HEK293 (cell line): ENCODE measurements around the gene NAALADL2.

Experiments used
- CTCF ChIA-PET: fragments of 350-600 bp; formaldehyde crosslinking; extraction: SDS; loops from one replicate; lab custom pipeline; 2021; ENCODE audit warnings: antibody characterized with exemption; lab: Yijun Ruan, JAX
- POLR2A ChIA-PET: fragments of 300-600 bp; formaldehyde crosslinking; extraction: SDS; loops from one replicate; lab custom pipeline; 2020; ENCODE audit warnings: antibody characterized with exemption, inconsistent platforms; lab: Yijun Ruan, JAX
- H3K27ac ChIP-seq: fragments of 200-500 bp; sonication (Bioruptor generic); 2 replicates; pipeline ENCODE4 v1.5.1; 2014; ENCODE audit warnings: low read depth, low read length, control low read depth, inconsistent platforms; ENCODE audit errors: extremely low read depth
- H3K36me3 ChIP-seq, 2 experiments: fragments of 200-500 bp in 1 of 2; sonication (Bioruptor generic) in 1 of 2; 1 replicate in 1 of 2; 2 replicates in 1 of 2; pipeline ENCODE4 v1.5.1; 2014 to 2017; ENCODE audit warnings: inconsistent platforms in 2 of 2, low read length in 2 of 2; ENCODE audit not compliant: control insufficient read depth in 2 of 2, insufficient read depth in 1 of 2
- H3K4me1 ChIP-seq: fragments of 200-500 bp; sonication (Bioruptor generic); 2 replicates; pipeline ENCODE4 v1.5.1; 2014; ENCODE audit warnings: mild to moderate bottlenecking, low read length, inconsistent platforms; ENCODE audit not compliant: control insufficient read depth, insufficient read depth
- H3K4me3 ChIP-seq: 2 replicates; pipeline ENCODE4 v1.5.1; 2011; ENCODE audit warnings: low read depth, mild to moderate bottlenecking, control low read depth, low read length, moderate library complexity
- H3K9me3 ChIP-seq: fragments of 200-500 bp; sonication (Bioruptor generic); 2 replicates; pipeline ENCODE4 v1.5.1; 2014; ENCODE audit warnings: low read depth, low read length, inconsistent platforms; ENCODE audit not compliant: control insufficient read depth, insufficient read depth
- FEZF1 ChIP-seq: fragments of 450-650 bp; formaldehyde crosslinking; IDR thresholded peaks from 2 replicates; pipeline ENCODE4 v1.5.1; 2016; ENCODE audit warnings: missing biosample characterization, missing genetic modification characterization
- KLF10 ChIP-seq: fragments of 450-650 bp; IDR thresholded peaks from 2 replicates; pipeline ENCODE4 v1.5.1; 2018; ENCODE audit warnings: missing biosample characterization, mild to moderate bottlenecking, missing genetic modification characterization
- KLF17 ChIP-seq: fragments of 450-650 bp; formaldehyde crosslinking; IDR thresholded peaks from 2 replicates; pipeline ENCODE4 v1.5.1; 2016; ENCODE audit warnings: missing biosample characterization, missing genetic modification characterization
- KLF9 ChIP-seq: fragments of 450-650 bp; formaldehyde crosslinking; IDR thresholded peaks from 2 replicates; pipeline ENCODE4 v1.5.1; 2016; ENCODE audit warnings: missing biosample characterization, missing genetic modification characterization, low read depth
- OVOL3 ChIP-seq: fragments of 450-650 bp; formaldehyde crosslinking; IDR thresholded peaks from 2 replicates; pipeline ENCODE4 v1.5.1; 2016; ENCODE audit warnings: missing biosample characterization, missing genetic modification characterization
- SCRT1 ChIP-seq: fragments of 450-650 bp; formaldehyde crosslinking; IDR thresholded peaks from 2 replicates; pipeline ENCODE4 v1.5.1; 2016; ENCODE audit warnings: missing biosample characterization, missing genetic modification characterization, borderline replicate concordance
- ZBTB17 ChIP-seq: fragments of 450-650 bp; formaldehyde crosslinking; IDR thresholded peaks from 2 replicates; pipeline ENCODE4 v1.5.1; 2016; ENCODE audit warnings: missing biosample characterization, missing genetic modification characterization
- ZBTB48 ChIP-seq: fragments of 450-650 bp; formaldehyde crosslinking; IDR thresholded peaks from 2 replicates; pipeline ENCODE4 v1.5.1; 2016; ENCODE audit warnings: missing biosample characterization, missing genetic modification characterization
- ZEB2 ChIP-seq: fragments of 450-650 bp; formaldehyde crosslinking; IDR thresholded peaks from 2 replicates; pipeline ENCODE4 v1.5.1; 2016; ENCODE audit warnings: missing biosample characterization, missing genetic modification characterization
- ZFP41 ChIP-seq: fragments of 450-650 bp; formaldehyde crosslinking; IDR thresholded peaks from 2 replicates; pipeline ENCODE4 v1.5.1; 2016; ENCODE audit warnings: missing biosample characterization, missing genetic modification characterization, borderline replicate concordance
- ZNF10 ChIP-seq: fragments of 450-650 bp; formaldehyde crosslinking; IDR thresholded peaks from 2 replicates; pipeline ENCODE4 v1.5.1; 2017; ENCODE audit warnings: missing biosample characterization, missing genetic modification characterization
- ZNF121 ChIP-seq: fragments of 450-650 bp; formaldehyde crosslinking; IDR thresholded peaks from 2 replicates; pipeline ENCODE4 v1.5.1; 2016; ENCODE audit warnings: missing biosample characterization, missing genetic modification characterization
- ZNF132 ChIP-seq: fragments of 450-650 bp; formaldehyde crosslinking; IDR thresholded peaks from 2 replicates; pipeline ENCODE4 v1.5.1; 2017; ENCODE audit warnings: missing biosample characterization, missing genetic modification characterization, borderline replicate concordance
- ZNF214 ChIP-seq: fragments of 450-650 bp; formaldehyde crosslinking; IDR thresholded peaks from 2 replicates; pipeline ENCODE4 v1.5.1; 2017; ENCODE audit warnings: missing biosample characterization, mild to moderate bottlenecking, missing genetic modification characterization, borderline replicate concordance
- ZNF221 ChIP-seq: fragments of 450-650 bp; formaldehyde crosslinking; IDR thresholded peaks from 2 replicates; pipeline ENCODE4 v1.5.1; 2017; ENCODE audit warnings: missing biosample characterization, missing genetic modification characterization, borderline replicate concordance
- ZNF239 ChIP-seq: fragments of 450-650 bp; formaldehyde crosslinking; IDR thresholded peaks from 2 replicates; pipeline ENCODE4 v1.5.1; 2016; ENCODE audit warnings: missing biosample characterization, missing genetic modification characterization
- ZNF266 ChIP-seq: fragments of 450-650 bp; formaldehyde crosslinking; IDR thresholded peaks from 2 replicates; pipeline ENCODE4 v1.5.1; 2016; ENCODE audit warnings: missing biosample characterization, missing genetic modification characterization, low read depth
- ZNF311 ChIP-seq: fragments of 450-650 bp; formaldehyde crosslinking; IDR thresholded peaks from 2 replicates; pipeline ENCODE4 v1.5.1; 2017; ENCODE audit warnings: missing biosample characterization, missing genetic modification characterization, borderline replicate concordance
- ZNF324 ChIP-seq: fragments of 450-650 bp; formaldehyde crosslinking; IDR thresholded peaks from 2 replicates; pipeline ENCODE4 v1.5.1; 2016; ENCODE audit warnings: missing biosample characterization, missing genetic modification characterization
- ZNF366 ChIP-seq: fragments of 450-650 bp; formaldehyde crosslinking; conservative IDR thresholded peaks from 2 replicates; pipeline ENCODE4 v1.5.1; 2016; ENCODE audit warnings: missing biosample characterization, missing genetic modification characterization
- ZNF37A ChIP-seq: fragments of 450-650 bp; IDR thresholded peaks from 2 replicates; pipeline ENCODE4 v1.5.1; 2018; ENCODE audit warnings: missing biosample characterization, missing genetic modification characterization
- ZNF473 ChIP-seq: fragments of 450-650 bp; formaldehyde crosslinking; IDR thresholded peaks from 2 replicates; pipeline ENCODE4 v1.5.1; 2017; ENCODE audit warnings: missing biosample characterization, missing genetic modification characterization
- ZNF561 ChIP-seq: fragments of 450-650 bp; IDR thresholded peaks from 2 replicates; pipeline ENCODE4 v1.5.1; 2018; ENCODE audit warnings: missing biosample characterization, missing genetic modification characterization, borderline replicate concordance
- ZNF571 ChIP-seq: fragments of 450-650 bp; formaldehyde crosslinking; IDR thresholded peaks from 2 replicates; pipeline ENCODE4 v1.5.0; 2017; ENCODE audit warnings: missing biosample characterization, missing genetic modification characterization
- ZNF600 ChIP-seq: fragments of 450-650 bp; formaldehyde crosslinking; IDR thresholded peaks from 2 replicates; pipeline ENCODE4 v1.5.1; 2016; ENCODE audit warnings: missing biosample characterization, missing genetic modification characterization
- ZNF610 ChIP-seq: fragments of 450-650 bp; formaldehyde crosslinking; IDR thresholded peaks from 2 replicates; pipeline ENCODE4 v1.5.1; 2016; ENCODE audit warnings: missing biosample characterization, missing genetic modification characterization, borderline replicate concordance
- ZNF623 ChIP-seq: fragments of 450-650 bp; formaldehyde crosslinking; IDR thresholded peaks from 2 replicates; pipeline ENCODE4 v1.5.1; 2016; ENCODE audit warnings: missing biosample characterization, missing genetic modification characterization
- ZNF629 ChIP-seq: fragments of 450-650 bp; formaldehyde crosslinking; IDR thresholded peaks from 2 replicates; pipeline ENCODE4 v1.5.1; 2017; ENCODE audit warnings: missing biosample characterization, missing genetic modification characterization
- ZNF701 ChIP-seq: fragments of 450-650 bp; formaldehyde crosslinking; IDR thresholded peaks from 2 replicates; pipeline ENCODE4 v1.5.1; 2016; ENCODE audit warnings: missing biosample characterization, missing genetic modification characterization
- ZNF747 ChIP-seq: fragments of 450-650 bp; formaldehyde crosslinking; IDR thresholded peaks from 2 replicates; pipeline ENCODE4 v1.5.1; 2016; ENCODE audit warnings: missing biosample characterization, missing genetic modification characterization
- ZNF837 ChIP-seq: fragments of 450-650 bp; formaldehyde crosslinking; IDR thresholded peaks from 2 replicates; pipeline ENCODE4 v1.5.1; 2016; ENCODE audit warnings: missing biosample characterization, missing genetic modification characterization
- TF ChIP-seq, protein P1 (sequence below): fragments of 450-650 bp; formaldehyde crosslinking; IDR thresholded peaks from 2 replicates; pipeline ENCODE4 v1.5.1; 2016; ENCODE audit warnings: missing biosample characterization, missing genetic modification characterization

NAALADL2 gene

DNA sequence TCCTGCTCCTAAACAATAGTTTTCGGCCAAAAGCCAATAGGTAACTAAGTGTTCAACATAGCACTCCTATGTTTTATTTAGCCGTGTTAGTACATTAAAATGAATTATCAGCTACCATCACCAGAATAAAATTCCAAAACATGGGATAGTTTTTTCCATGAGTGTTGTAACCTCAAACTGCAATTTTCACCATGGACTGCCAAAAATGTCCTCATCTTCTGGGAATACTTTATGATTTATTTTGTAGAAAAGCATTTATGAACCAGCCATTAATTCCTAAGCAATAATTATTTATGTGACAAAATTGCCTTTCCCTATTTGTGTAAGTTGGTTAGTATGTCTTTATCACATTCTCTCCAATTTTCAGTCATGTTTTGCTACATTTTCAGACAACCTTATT is 438.1 kb downstream of the NAALADL2 start:
- Histone ChIP-seq H3K9me3 (no peaks in the 10 kb centered on the region), H3K4me3 (no peak overlapping the region), H3K27ac (no peak overlapping the region), H3K4me1 (no peaks in the 10 kb centered on the region), H3K36me3 (no peaks in the 10 kb centered on the region)
- TF ChIP-seq ZNF10 (tag by site-specific recombination) = no peak
- no peak for TF ChIP-seq OVOL3
- no peak for TF ChIP-seq ZNF221
- no peak for TF ChIP-seq ZFP41 (tag by site-specific recombination)
- ChIA-PET POLR2A (no interaction called here), CTCF (no interaction called here)

GRCh38 chr3:175301741-175302140 is 442.6 kb downstream of the NAALADL2 start:
- ChIA-PET CTCF (no interaction called here), POLR2A (no interaction called here)
- Histone ChIP-seq H3K4me1 (no peaks in the 10 kb centered on the region), H3K9me3 (no peaks in the 10 kb centered on the region), H3K36me3 (no peaks in the 10 kb centered on the region), H3K4me3 (no peak overlapping the region), H3K27ac (no peak overlapping the region)
- no peak for TF ChIP-seq ZNF132 (tag by site-specific recombination)
- no peak for TF ChIP-seq SCRT1 (tag by site-specific recombination)
- TF ChIP-seq ZNF266 (tag by site-specific recombination) = no peak
- TF ChIP-seq KLF10 (tag by site-specific recombination) = no peak

- Histone ChIP-seq H3K36me3 (no peaks in the 10 kb centered on the region), H3K27ac (no peak overlapping the region), H3K4me1 (no peaks in the 10 kb centered on the region), H3K4me3 (no peak overlapping the region), H3K9me3 (no peaks in the 10 kb centered on the region)
- ChIA-PET CTCF (no interaction called here), POLR2A (no interaction called here)
- TF ChIP-seq ZNF701 (tag by site-specific recombination) (no peak), ZNF121 (tag by site-specific recombination) (no peak), ZNF366 (no peak), ZNF747 (no peak), ZNF561 (tag by site-specific recombination) (no peak), ZNF600 (tag by site-specific recombination) (no peak), ZNF623 (tag by site-specific recombination) (no peak), ZNF214 (no peak), KLF17 (tag by site-specific recombination) (no peak), ZEB2 (no peak)
Measured at GRCh38 chr3:175304404-175304803, 445.3 kb downstream of the NAALADL2 start.

DNA sequence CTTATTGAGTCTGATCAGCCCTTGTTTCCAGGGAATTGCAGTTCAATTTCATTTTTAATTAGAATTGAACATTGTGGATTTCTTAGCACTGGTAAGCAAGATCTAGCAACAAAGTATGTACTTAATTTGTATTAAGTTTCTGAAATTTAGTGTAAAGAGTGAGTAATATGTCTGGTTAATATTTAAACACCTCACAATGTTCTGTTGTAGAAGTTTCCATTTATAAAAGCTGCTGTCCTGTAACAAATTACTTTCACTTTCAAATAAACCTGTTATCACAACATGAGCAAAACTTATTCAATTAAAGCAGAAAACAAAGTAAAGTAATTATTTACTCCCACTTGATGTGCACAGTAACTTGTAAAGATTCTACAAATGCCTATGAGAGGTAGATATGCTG is 448.5 kb downstream of the NAALADL2 start:
- H3K4me1 ChIP-seq = no peaks in the 10 kb centered on the region
- H3K36me3 ChIP-seq = no peaks in the 10 kb centered on the region
- CTCF ChIA-PET = no interaction called here
- no peaks in the 10 kb centered on the region for H3K9me3 ChIP-seq
- no peak overlapping the region for H3K4me3 ChIP-seq
- POLR2A ChIA-PET = no interaction called here
- no peak overlapping the region for H3K27ac ChIP-seq
- TF ChIP-seq ZEB2 = no peak
- TF ChIP-seq ZNF571 (tag by site-specific recombination) = no peak
- no peak for TF ChIP-seq ZNF837 (tag by site-specific recombination)
- no peak for TF ChIP-seq ZNF629 (tag by site-specific recombination)
- TF ChIP-seq SCRT1 (tag by site-specific recombination) = no peak
- TF ChIP-seq KLF9 (tag by site-specific recombination) = no peak
- no peak for TF ChIP-seq ZBTB48 (tag by site-specific recombination)
- TF ChIP-seq ZNF610 (tag by site-specific recombination) = no peak
- TF ChIP-seq ZNF37A (tag by site-specific recombination) = no peak
- no peak for TF ChIP-seq ZBTB17 (tag by site-specific recombination)
- TF ChIP-seq, protein P1, sequence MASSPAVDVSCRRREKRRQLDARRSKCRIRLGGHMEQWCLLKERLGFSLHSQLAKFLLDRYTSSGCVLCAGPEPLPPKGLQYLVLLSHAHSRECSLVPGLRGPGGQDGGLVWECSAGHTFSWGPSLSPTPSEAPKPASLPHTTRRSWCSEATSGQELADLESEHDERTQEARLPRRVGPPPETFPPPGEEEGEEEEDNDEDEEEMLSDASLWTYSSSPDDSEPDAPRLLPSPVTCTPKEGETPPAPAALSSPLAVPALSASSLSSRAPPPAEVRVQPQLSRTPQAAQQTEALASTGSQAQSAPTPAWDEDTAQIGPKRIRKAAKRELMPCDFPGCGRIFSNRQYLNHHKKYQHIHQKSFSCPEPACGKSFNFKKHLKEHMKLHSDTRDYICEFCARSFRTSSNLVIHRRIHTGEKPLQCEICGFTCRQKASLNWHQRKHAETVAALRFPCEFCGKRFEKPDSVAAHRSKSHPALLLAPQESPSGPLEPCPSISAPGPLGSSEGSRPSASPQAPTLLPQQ (tag by site-specific recombination) = no peak
- no peak for TF ChIP-seq ZNF311 (tag by site-specific recombination)
- no peak for TF ChIP-seq ZNF473 (tag by site-specific recombination)
- no peak for TF ChIP-seq FEZF1
- no peak for TF ChIP-seq ZNF239 (tag by site-specific recombination)
- TF ChIP-seq ZNF324 (tag by site-specific recombination) = no peak
- no peak for TF ChIP-seq ZNF121 (tag by site-specific recombination)
